Measurements from ENCODE around the gene GPHN.
"Not testable (repeated sequence)": the region's sequence is repeated elsewhere in the genome, so short reads cannot be mapped to it uniquely, and the experiment has no call there.

GPHN gene

GRCh38 chr14:66790101-66790500, 282.2 kb downstream of the GPHN start:
- DNase-seq (ENCODE audit: low read depth in 2 of 2), result no peak

GRCh38 chr14:66802962-66803361, 295.0 kb downstream of the GPHN start:
- DNase-seq (ENCODE audit: low read depth in 2 of 2), result no peak

DNA sequence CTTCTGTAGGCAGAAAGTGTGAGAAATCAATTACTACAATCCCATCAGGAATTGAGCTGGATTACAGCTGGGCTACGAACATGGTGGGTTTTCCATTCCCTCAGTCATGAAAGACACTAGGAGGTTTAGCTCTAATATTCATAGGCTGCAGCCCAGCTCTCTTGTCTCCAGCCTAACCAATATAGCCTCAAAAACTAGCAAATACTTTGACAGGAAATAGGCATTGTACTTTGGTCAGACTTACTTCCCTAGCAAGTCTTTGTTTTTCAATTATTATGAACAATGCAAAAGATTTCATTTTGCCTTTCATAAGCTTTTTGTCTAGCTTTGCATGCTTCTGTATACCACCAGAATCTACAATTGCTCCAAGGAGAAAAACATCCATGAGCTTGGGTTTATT, 296.2 kb downstream of the GPHN start:
- no peak for DNase-seq (ENCODE audit: low read depth in 2 of 2)

- no peak for DNase-seq (ENCODE audit: low read depth in 2 of 2)
These were observed 305.7 kb downstream of the GPHN start for GRCh38 chr14:66813636-66814035.

GRCh38 chr14:66815687-66816086, 307.7 kb downstream of the GPHN start:
- DNase-seq (ENCODE audit: low read depth in 2 of 2), result no peak

DNA sequence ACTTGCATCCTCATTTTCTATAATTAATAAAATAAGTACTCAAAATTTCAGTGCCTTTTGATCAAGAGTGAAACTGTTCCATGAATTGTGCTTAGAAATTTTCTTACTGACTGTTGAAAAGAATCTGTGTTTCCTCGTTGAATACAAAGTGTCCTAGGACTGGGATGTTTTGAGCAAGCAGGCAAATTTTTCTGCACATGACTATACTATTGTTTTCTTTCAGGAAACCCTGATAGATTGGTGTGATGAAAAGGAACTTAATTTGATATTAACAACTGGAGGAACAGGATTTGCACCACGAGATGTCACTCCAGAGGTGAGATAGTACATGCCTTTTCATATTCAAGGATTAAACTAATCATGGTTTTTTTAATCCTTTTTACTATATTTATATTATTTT, 316.3 kb downstream of the GPHN start:
- no peak for DNase-seq (ENCODE audit: low read depth in 2 of 2)

DNA sequence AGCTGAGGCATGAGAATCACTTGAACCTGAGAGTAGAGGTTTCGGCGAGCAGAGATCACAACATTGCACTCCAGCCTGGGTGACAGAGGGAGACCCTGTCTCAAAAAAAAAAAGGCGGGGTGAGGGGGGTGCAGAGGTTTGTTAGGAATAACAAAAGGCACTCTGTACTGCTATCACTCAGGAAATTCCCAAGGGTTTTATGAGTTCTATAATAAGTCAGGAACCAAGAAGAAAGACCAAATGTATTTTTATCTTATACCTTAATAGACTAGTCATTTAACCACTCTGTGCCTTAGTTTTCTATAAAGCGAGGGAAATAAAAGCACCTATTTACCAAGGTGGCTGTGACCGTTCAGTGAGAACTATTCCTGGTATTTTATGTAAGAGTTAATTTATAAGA, 319.2 kb downstream of the GPHN start:
- no peak for DNase-seq (ENCODE audit: low read depth in 2 of 2)

- no peak for DNase-seq (ENCODE audit: low read depth in 2 of 2)
These were observed 323.2 kb downstream of the GPHN start for GRCh38 chr14:66831173-66831572.

GRCh38 chr14:66833816-66834215, 325.9 kb downstream of the GPHN start:
- DNase-seq (ENCODE audit: low read depth in 2 of 2), result no peak

DNA sequence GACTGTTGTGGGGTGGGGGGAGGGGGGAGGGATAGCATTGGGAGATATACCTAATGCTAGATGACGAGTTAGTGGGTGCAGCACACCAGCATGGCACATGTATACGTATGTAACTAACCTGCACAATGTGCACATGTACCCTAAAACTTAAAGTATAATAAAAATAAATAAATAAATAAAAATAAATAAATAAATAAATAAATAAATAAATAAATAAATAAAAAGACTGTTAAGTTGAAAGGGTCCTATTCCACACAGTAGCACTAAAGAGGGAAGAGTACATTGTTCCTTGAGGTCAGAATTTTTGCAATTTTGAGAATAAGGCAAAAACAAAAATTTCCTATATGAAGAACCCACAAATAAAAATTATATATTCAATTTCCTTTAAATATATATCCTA, 329.5 kb downstream of the GPHN start:
- not testable (repeated sequence) for DNase-seq (ENCODE audit: low read depth in 2 of 2)

DNA sequence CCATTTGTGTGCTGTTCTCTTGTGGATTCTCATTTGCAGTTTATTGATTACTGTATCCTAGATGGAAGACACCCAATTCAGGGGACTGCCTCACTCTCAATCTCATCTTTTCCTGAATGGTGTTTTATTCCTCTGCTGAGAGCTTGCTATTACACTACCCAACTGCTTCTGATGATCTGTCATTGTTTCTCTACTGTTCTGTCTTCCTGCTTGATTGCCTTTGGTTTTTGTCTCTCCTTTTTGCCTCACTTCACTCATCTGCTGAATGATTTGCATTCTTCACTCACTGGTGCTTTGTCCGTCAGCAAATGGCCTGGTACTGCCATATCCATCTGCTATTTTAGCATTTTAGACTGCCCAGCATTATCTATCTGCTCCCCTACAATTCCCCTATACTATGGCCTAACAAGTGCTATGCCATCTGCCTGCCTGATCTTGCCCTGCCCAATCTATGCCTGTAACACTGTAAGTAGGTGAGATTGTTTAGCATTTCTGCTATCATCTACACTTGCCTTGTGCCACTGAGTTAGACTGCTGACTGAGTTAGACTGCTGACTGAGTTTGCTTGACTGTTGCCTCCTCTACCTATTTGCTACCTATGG, 335.1 kb downstream of the GPHN start:
- no peak for DNase-seq (ENCODE audit: low read depth in 2 of 2)

- DNase-seq (ENCODE audit: low read depth in 2 of 2), result no peak
These were observed 342.4 kb downstream of the GPHN start for GRCh38 chr14:66850258-66850888.

DNA sequence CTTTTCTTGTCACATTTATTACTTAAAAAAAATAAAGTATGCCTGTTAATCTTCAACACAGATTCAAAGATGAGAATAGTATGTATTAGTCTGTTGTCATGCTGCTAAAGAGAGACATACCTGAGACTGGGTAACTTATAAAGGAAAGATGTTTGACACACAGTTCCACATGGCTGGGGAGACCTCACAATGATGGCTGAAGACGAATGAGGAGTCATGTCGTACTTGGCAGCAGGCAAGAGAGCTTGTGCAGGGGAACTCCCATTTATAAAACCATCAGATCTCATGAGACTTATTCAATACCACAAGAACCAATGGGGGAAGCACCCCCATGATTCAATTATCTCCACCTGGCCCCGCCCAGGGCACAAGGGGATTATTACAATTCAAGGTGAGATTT, 345.4 kb downstream of the GPHN start:
- DNase-seq (ENCODE audit: low read depth in 2 of 2), result no peak

GRCh38 chr14:66857867-66858266, 349.9 kb downstream of the GPHN start:
- no peak for DNase-seq (ENCODE audit: low read depth in 2 of 2)

DNA sequence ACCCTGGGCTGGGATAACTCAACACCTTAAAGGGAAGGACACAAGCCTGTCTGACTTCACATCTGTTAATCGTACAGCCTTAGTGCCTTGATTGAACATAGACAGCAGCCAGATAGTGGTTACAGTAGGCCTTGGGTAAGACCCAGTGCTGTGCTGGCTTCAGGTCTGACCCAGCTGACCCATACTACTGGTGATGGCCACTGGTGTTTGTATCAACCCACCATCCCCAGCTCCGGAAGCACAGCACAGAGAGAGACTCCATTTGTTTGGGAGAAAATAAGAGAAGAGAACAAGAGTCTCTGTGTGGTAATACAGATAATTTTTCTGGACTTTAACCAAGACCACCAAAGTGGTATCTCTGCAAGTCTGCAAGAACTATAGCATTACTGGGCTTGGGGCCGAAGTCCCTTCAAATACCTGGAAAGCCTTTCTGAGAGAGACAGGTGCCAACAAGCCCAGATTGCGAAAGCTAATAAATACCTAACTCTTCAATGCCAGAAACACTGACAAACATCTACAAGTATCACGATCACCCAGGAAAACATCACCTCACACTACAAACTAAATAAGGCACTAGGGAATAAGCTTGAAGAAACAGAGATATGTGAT, 351.2 kb downstream of the GPHN start:
- no peak for DNase-seq (ENCODE audit: low read depth in 2 of 2)

DNA sequence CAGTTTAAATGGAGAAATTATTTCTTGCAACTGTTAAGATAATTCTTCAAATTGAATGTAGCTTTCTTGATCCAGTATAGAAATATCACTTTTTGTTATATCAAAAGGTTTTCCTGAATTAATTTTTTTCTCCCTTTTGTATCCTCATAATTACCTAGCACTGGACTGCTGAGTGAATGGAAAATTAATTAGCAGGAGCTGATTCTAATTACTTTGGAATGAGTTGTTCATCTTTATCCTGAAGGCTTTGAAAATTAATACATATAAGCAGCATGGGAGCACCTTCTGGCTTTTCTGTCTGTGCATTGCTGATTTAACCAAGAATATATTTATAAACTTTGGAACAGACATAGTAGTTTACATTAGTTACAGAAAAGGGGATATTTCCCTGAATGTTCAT, 373.6 kb downstream of the GPHN start:
- DNase-seq (ENCODE audit: low read depth in 2 of 2), result no peak

DNA sequence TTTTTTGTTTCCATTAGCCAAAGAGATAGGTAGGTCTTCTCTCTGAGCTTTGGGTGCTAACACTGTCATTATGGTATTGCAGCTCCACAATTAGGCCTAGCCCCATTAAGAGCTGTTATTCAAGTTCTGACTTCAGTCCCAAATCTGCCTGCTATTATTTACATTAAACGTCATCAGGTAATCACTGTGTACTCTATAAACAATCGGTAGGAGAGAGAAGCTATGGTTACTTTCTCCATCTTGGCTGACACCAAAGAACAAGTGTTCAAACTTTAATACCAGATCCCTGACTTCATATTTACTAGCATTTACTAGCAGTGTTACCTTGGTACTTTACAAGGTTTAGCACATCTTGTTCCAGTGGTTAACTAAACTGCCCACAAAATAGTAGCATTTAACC, 376.2 kb downstream of the GPHN start:
- DNase-seq (ENCODE audit: low read depth in 2 of 2), result no peak

GRCh38 chr14:66900719-66901118, 392.8 kb downstream of the GPHN start:
- DNase-seq (ENCODE audit: low read depth in 2 of 2), result no peak

DNA sequence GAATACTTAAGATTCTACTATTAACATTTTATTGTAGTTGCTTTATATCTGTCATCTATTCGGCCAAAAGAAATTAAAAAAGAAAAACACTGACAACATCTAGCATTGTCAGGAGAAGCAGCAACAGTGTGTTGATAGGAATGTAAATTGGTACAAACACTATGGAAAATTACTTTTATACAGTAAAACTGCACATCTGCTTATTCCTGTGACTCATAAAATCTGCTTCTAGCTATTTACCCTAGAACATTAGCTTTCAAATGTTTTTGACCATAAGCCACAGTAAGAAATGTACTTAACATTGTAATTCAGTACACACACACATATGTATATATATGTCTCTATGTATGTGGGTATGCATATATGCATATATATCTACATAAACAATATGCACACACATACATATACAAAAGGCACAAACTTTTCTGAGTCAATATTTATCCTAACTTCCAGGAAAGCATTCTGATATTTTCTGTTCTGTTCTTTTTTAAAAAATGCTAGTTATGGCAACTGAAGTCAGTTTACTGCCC, 402.4 kb downstream of the GPHN start:
- DNase-seq (ENCODE audit: low read depth in 2 of 2), result no peak

GRCh38 chr14:66916421-66916820, 408.5 kb downstream of the GPHN start:
- DNase-seq (ENCODE audit: low read depth in 2 of 2), result no peak

- DNase-seq (ENCODE audit: low read depth in 2 of 2), result no peak
These were observed 410.6 kb downstream of the GPHN start for GRCh38 chr14:66918527-66918926.

DNA sequence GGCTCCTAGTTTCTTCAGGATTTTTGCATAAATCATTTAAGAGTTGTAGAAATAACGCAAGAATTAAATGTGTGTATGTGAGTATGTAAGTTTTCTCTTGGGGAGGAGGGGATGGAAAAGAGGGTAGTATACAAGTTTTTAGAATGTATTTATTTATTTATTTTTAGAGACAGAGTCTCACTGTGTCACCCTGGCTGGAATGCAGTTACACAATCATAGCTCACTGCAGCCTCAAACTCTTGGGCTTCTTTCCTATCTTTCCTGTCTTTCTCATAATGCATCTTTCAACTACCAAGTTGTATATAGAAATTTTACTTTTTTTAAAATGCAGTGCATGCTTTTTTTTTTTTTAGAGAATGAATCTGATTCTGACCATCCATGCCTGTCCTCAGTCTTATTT, 412.2 kb downstream of the GPHN start:
- no peak for DNase-seq (ENCODE audit: low read depth in 2 of 2)

GRCh38 chr14:66923251-66923650, 415.3 kb downstream of the GPHN start:
- no peak for DNase-seq (ENCODE audit: low read depth in 2 of 2)

Measured in stimulated activated CD8-positive, alpha-beta memory T cell treated with anti-CD3 and anti-CD28 coated beads, Interleukin-7, amount 100 ng/mL, for 1 hour (primary cell).